ENCODE measurements around the gene CD4.

CD4 gene

DNA sequence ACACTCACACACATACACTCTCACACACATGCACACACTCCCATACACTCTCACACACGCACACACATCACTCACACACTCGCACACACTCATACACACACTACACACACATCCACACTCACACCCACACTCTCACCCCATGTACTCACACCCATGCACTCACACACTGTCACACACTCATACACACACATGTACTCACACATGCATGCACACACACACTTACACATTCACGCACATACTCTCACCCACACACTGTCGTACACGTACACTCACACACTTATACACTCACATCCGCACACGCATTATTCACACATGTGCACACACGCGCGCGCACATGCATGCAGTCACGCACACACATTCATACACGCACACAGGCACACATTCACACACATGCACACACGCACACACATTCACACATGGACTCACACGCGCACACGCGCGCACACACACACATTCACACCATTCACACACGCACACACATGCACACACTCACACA lies 28.4 kb downstream of the CD4 start:
- no peak for DNase-seq

DNA sequence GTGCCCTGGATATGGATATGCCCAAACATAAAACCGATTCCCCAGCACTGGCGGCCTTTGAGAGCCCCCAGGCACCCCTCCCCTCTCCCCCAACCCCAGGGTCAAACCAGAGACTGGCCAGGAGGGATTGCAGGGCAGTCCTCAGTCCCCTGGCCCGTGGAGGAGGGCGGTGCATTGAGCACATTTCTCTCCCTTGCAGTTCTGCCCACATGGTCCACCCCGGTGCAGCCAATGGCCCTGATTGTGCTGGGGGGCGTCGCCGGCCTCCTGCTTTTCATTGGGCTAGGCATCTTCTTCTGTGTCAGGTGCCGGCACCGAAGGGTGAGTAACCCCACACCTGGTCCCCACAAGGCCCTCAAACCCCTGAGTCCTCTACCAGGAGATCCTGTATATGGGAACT lies 28.9 kb downstream of the CD4 start:
- DNase-seq, result no peak

DNA sequence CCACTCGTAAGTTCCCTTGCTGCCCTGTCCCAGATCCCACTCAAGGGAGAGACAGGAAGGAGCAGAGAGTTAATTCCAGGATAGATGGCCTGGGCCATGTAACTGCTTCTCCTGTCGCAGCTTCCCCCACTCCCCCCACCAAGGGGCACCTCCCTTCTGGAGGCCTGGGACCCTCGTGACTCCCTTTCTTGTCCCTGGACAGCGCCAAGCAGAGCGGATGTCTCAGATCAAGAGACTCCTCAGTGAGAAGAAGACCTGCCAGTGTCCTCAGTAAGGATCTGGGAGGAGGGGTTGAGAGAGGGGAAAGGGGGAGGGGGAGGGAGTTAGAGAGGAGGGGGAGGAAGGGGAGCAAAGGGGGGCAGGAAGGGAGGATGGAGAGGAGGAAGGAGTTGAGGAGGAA lies 29.3 kb downstream of the CD4 start:
- DNase-seq, result no peak

DNA sequence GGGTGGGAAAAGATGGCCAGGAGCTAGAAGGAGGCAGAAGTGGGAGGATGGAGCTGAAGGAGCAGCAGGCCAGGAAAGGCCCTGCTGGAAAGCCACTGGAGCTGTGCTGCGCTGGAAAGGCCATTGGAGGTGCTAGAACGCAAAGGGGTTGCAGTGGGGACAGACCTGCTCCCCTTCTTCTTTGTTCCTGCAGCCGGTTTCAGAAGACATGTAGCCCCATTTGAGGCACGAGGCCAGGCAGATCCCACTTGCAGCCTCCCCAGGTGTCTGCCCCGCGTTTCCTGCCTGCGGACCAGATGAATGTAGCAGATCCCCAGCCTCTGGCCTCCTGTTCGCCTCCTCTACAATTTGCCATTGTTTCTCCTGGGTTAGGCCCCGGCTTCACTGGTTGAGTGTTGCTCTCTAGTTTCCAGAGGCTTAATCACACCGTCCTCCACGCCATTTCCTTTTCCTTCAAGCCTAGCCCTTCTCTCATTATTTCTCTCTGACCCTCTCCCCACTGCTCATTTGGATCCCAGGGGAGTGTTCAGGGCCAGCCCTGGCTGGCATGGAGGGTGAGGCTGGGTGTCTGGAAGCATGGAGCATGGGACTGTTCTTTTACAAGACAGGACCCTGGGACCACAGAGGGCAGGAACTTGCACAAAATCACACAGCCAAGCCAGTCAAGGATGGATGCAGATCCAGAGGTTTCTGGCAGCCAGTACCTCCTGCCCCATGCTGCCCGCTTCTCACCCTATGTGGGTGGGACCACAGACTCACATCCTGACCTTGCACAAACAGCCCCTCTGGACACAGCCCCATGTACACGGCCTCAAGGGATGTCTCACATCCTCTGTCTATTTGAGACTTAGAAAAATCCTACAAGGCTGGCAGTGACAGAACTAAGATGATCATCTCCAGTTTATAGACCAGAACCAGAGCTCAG lies 30.0 kb downstream of the CD4 start:
- DNase-seq, result no peak

DNA sequence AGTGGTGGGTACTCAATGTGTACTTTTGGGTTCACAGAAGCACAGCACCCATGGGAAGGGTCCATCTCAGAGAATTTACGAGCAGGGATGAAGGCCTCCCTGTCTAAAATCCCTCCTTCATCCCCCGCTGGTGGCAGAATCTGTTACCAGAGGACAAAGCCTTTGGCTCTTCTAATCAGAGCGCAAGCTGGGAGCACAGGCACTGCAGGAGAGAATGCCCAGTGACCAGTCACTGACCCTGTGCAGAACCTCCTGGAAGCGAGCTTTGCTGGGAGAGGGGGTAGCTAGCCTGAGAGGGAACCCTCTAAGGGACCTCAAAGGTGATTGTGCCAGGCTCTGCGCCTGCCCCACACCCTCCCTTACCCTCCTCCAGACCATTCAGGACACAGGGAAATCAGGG lies 30.8 kb downstream of the CD4 start:
- DNase-seq, result no peak

DNA sequence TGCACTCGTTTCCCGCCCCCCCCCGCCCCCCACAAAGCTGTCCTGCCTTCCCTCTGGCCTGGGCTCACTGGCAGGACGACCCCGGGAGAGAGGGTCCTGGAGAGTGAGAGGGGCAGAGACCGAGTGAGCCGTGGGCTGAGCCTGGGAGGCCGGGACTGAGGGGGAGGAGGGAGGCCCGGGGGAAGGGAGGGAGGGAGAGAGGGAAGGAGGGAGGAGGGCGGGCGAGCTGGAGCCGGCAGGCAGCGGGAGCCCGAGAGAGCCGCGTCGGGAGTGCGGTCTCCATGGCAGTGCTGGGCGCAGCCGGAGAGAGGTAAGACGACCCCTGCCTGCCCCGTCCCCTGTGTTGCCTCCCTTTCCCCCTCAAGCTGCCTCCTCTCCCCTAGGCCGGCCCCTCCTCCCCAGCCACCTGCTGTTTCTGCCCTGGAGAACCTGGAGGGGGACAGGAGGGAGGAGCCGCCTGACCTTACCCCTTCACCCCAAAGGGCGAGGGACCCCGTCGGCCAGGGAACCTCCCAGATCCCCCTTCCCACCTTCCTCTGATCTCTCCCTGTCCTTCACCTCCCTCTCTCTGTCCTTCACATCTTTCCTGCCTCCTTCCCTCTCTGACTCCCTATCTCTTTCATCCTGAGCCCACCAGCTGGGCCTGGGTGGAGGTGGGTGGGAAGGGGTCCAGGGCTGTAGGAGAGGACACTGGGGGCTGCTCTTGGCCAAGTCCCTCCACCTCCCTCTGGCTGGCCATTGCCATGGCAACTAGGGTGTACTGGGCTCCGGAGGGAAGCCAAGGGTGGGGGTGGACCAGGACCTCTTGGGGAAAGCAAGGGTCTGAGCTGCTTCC lies 32.5 kb downstream of the CD4 start, which contains the start of gene GPR162:
Gene GPR162 (plus strand): TSS at position 231 of the 835 bp plus-strand sequence. CDS start 2,078 bp downstream, outside the sequence.
- no peak for DNase-seq

DNA sequence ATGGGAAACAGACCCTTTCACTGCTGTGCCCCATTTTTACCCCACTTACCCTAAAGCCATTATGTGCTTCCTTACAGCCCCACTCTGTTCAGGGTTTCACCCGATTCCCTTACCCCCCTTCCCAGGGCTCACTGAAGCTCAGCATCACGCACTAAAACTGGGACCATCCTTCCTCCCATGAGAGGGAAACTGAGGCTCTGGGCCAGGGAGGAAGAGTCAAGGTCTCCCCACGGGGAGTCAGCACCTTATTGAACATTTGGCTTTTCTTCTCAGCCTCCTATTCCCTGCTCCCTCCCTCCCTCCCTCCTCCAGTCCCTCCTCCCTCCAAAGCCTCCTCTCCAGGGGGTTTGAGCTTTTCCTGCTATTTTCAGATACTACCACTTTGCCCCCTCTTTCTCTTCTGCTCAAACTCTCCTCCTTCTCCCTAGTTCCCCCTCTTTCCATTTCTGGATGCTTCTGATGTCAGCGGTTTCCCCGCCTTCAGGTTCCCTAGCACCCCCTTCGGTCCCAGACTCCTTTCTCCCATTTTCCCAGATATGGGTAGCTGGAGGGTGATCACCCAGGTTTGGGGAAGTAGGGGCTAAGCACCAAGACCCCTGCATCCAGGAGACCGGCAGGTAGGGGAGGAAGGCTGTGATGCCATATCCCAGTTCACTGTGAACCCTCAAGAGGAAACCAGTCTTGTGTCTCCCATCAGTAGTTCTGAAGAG lies 33.3 kb downstream of the CD4 start:
- no peak for DNase-seq

DNA sequence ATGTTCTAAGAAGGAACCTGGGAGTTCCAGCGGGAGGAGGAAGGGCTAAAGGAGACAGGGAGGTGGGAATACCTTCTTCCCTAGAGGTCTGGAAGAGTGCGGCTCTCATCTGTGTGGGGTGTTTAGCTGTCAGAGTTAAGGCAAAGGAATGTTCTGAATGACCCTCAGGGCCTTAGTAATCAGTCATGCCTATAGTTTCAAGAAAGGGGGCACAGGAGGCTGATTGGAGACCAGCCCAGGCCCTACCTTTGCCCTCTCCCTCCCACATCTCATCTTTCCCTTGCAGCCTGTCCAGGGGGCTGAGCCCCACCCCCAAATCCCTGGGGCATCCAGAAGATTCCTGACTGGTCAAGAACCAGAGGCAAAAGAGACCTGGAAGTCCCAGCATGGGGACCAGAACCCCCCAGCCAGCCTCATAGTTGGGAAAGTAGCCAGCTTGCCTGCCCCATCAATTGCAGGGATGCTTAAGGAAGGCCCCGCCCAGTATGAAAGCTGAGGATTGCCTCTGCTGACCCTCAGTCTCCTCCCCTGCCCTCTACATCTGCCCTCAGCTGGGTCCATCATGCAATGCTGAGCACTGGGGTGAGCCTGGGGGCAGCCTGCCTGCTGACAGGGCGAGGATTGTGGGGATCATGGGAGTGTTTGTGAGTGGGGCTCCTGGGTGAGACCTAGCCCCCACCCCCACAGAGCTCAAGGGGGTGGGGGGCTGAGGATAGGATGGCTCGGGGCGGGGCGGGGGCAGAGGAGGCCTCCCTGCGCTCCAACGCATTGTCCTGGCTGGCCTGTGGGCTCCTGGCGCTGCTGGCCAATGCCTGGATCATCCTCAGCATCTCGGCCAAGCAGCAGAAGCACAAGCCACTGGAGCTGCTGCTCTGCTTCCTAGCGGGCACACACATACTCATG lies 34.1 kb downstream of the CD4 start:
- DNase-seq, result no peak

DNA sequence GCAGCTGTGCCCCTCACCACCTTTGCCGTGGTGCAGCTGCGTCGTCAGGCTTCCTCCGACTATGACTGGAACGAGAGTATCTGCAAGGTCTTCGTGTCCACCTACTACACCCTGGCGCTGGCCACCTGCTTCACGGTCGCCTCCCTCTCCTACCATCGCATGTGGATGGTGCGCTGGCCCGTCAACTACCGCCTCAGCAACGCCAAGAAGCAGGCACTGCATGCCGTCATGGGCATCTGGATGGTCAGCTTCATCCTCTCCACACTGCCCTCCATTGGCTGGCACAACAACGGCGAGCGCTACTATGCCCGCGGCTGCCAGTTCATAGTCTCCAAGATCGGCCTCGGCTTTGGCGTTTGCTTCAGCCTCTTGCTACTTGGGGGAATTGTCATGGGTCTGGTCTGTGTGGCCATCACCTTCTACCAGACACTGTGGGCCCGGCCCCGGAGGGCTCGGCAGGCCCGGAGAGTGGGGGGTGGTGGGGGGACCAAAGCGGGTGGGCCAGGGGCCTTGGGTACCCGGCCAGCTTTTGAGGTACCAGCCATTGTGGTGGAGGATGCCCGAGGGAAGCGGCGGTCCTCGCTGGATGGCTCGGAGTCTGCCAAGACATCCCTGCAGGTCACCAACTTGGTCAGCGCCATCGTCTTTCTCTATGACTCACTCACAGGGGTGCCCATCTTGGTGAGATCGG lies 34.9 kb downstream of the CD4 start:
- DNase-seq, result no peak

DNA sequence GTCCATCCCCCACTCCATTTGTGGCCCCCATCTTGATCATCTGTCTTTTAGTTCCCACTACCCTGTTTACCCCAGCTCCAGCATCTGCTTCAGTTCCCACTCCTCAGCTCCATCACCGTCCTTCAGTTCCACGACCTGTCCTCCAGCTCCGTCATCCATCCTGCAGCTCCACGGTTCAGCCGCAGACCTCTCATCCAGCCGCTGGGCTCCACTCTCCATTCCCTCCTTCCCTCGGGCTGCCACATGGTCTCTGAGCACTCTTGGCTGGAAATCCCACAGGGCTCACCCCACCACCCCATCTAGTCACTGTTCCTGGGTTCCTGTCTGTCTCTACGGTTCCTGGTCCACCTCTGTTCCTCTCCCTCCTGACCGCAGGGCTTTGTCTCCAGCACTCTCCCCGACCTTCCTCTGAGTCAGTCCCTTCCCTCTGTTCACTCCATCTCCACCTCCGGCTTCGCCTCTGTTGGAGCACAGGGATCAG lies 35.6 kb downstream of the CD4 start:
- no peak for DNase-seq

DNA sequence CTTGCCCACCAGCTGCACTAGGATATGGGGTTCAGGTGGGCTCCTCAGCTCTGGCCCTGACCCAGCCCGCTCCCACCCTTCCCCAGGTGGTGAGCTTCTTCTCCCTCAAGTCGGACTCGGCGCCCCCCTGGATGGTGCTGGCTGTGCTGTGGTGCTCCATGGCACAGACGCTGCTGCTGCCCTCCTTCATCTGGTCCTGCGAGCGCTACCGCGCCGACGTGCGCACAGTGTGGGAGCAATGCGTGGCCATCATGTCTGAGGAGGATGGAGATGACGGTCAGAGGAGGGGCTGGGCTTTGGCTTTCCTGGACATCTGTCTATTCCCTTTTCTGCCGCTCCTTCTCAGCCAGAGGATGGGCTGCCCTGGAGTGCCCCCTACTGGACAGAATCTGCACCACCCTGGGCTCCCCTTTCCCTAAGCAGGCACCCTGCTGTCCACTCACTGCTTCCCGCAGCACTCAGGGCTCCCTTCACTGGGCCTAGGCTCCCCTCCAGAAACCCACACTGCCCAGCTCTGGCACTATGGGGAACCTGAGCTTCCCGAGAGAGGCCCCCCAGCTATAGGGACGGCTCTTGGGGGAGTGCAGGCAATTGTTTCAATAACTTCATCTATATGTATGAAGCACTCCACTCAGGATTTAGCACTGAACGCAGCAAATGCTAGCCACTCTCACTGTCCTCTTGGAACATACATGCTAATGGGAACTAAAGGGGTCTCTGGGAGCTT lies 36.2 kb downstream of the CD4 start:
- peak; percentile 68 for DNase-seq

DNA sequence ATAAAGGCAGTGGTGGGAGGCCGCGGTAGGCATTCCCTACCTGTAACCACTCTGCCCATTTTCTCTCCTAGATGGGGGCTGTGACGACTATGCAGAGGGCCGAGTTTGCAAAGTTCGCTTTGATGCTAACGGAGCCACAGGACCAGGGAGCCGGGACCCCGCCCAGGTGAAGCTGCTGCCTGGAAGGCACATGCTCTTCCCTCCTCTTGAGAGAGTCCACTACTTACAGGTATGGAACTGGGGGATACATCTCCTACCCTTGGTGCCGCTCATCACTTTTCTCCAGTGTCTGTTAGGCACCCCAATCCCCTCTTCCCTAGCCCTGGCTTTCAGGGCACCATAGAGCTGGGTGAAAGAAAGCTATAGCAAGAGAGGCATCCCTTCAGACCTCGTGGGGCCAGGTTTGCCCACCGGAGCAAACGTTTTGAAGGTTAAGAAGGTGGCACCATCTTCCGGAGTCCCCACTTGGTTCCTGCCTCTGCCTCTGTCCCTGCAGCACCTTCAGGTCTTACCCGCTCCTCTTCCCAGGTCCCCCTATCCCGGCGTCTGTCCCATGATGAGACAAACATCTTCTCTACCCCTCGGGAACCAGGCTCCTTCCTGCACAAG lies 36.9 kb downstream of the CD4 start:
- DNase-seq, result no peak

DNA sequence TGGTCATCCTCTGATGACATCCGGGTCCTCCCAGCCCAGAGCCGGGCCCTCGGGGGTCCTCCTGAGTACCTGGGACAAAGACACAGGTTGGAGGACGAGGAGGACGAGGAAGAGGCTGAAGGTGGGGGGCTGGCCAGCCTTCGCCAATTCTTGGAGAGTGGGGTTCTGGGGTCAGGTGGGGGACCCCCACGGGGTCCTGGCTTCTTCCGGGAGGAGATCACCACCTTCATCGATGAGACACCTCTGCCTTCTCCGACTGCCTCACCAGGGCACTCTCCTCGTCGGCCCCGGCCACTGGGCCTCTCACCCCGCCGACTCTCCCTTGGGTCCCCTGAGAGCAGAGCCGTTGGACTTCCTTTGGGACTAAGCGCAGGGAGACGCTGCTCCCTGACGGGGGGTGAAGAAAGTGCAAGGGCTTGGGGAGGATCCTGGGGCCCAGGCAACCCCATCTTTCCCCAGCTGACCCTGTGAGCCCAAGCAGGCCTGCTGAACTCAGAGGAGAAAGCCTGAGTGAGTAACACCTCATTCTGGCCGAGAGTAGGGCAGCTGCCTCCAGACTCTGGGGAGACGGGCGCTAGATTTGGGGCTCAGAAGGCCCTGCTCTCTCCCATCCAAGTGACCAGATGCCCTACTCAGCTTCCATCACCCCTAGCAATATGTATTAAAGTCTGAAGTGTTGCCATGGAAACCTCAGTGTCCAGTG lies 37.6 kb downstream of the CD4 start:
- no peak for DNase-seq

DNA sequence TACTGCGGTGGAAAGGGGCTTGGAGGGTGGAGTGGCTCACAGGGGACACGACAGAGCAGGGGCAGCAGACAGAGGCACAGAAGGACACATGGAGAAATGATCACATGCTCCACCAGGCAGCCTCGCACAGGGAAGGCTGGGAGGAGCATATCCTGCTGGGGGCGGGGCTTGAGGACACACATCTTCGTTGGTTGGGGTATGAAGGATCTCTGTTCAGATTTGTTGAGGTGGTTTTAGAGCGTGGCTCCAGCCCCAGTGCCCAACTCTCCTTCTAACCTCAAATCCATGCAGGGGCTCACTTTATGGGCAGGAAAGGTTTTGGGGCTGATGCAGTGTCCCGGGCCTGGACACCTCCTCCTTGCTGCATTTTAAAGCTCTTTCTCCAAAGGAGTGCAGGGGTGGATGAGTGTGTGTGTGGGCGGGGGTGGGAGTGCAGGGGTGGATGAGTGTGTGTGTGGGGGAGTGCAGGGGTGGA lies 38.1 kb downstream of the CD4 start:
- no peak for DNase-seq

DNA sequence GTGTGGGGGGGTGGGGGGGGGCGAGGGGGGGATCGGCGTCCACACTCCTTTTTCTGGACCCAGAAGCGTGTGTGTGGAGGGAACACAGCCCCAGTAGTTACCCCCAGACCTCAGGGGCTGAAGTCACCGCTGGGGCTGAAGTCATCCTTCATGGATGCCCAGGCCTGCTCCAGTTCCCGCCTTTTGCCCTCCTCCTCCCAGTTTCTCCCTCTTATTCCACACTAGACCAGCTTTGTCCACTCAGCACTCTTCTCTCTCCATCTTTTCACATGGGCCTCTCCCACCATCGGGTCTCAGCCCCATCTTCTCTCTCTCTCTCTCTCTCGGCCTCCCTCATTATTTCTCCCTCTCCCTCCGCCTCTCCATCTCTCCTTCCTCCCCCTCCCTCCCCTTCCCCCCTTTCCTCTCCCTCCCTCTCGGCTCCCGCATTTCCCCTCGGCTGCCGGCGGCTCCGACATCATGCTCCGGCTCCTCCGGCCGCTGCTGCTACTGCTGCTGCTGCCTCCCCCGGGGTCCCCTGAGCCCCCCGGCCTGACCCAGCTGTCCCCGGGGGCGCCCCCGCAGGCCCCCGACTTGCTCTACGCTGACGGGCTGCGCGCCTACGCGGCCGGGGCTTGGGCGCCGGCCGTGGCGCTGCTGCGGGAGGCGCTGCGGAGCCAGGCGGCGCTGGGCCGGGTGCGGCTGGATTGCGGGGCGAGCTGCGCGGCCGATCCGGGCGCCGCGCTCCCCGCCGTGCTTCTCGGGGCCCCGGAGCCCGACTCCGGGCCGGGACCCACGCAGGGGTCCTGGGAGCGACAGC lies 38.9 kb downstream of the CD4 start, which contains the start of gene P3H3:
Gene P3H3 (plus strand): TSS at position 426 of the 799 bp plus-strand sequence. CDS start 34 bp downstream, at position 460.
- DNase-seq, result no peak

DNA sequence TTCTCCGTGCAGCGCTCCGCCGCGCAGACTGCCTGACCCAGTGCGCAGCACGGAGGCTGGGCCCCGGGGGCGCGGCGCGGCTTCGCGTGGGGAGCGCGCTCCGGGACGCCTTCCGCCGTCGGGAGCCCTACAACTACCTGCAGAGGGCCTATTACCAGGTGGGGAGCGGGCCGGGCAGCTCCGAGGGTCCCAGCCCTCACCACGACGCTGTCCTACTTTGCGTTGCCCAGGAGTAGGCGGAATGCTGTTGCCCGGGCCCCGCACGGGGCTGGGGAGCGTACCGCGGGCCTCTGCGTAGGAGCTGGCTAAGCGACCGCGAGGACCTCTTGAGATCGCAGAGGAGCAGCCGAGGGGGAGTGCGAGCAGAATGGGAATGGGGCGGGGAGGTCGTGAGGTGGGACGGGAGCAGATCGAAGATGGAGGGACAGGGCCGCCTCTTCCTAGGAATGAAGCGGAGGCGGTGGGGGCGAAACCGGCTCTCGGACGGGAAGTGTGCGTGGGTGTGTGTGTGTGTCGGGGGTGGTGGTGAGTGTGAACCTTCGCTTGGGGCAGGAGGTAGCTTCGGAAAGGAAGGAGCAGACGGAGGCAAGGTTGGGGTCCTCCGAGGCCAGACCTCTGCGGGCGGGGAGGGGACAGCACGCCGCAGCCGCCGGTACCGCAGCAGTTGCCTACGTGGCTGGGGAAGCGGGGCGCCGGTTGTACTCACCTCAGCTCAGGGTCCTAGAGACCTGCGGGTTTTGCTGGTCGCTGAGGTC lies 39.6 kb downstream of the CD4 start:
- DNase-seq, result no peak

DNA sequence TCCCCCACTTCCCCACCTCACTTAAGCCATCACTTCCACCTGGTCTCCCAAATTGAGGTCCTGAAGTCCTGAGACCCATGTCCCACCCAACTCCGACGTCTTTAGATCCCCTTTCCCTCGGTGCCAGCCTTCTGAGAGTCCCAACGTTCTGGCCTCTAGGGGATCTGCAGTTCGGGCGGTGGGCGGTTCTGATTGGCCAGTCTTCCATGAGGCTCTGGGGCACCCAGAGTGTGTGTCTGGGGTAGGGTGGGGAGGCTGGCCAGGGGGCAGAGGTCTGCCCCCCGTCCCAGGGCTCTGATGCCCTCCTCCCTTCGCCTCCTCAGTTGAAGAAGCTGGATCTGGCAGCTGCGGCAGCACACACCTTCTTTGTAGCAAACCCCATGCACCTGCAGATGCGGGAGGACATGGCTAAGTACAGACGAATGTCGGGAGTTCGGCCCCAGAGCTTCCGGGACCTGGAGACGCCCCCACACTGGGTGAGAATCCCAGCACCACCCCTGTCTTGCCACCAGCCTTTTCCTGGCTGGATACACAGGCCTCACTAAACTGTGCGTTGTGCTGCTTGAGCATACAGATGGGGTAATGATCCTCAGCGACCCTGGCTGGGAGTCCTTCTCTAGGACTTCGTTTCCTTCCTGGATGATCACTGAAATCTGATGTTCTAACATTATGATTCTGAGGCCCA lies 40.4 kb downstream of the CD4 start:
- no peak for DNase-seq

Measured in GOT3 (cell line).